Kasumi-1 (cell line): ENCODE measurements around the gene ZNRF3.
A peak's percentile ranks its signal among the peaks of the same experiment; 100 is the strongest.
"Not testable (repeated sequence)": the region's sequence is repeated elsewhere in the genome, so short reads cannot be mapped to it uniquely, and the experiment has no call there.

ENCODE experiments used
- DNase-seq, 2 experiments: peaks; one replicate each; lab custom pipeline; 2025; lab: John Stamatoyannopoulos, UW

ZNRF3 gene

GRCh38 chr22:28882878-28883656 lies at the start of gene ZNRF3:
ZNRF3 (plus strand) TSS chr22:28883572; CDS start chr22:28883767, 195 bp downstream.
- DNase-seq: peak; percentile 72 to 87

GRCh38 chr22:28835630-28836189 lies 47.7 kb upstream of the ZNRF3 start:
- DNase-seq: no peak

DNA sequence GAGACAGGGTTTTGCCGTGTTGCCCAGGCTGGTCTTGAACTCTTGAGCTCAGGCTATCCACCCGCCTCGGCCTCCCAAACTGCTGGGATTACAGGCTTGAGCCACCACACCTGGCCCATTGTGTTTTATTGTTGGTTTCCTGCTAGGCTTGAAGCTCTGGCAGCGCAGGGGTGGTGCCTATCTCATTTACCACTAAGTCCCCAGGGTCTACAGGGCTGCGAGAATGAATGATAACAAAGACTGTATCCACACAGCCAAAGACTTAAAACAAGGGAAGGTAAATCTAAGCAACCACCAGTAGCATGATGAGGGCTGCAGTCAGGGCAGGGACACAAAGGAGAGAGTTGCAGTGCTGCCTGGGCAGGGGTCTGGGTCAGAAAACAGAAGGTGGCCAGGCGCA lies 45.7 kb upstream of the ZNRF3 start:
- DNase-seq: no peak

DNA sequence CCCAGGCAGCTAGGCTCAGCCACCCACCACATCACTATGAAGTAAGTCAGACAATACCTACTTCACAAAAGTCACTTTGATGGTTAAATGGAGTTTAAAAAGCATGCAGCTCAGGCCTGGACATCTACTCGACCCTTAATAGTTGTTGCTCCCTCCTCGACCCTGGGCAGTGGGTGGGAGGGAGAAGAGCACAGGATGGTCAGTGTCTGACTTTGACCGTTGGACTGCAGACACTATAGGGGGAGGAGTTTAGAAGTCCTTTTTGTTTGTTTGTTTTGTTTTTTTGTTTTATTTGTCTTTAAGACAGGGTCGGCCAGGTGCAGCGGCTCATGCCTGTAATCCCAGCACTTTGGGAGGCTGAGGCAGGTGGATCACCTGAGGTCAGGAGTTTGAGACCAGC lies 44.4 kb upstream of the ZNRF3 start:
- no peak for DNase-seq

GRCh38 chr22:28841111-28841510 lies 42.3 kb upstream of the ZNRF3 start:
- peak; percentile 14 to 25 for DNase-seq

DNA sequence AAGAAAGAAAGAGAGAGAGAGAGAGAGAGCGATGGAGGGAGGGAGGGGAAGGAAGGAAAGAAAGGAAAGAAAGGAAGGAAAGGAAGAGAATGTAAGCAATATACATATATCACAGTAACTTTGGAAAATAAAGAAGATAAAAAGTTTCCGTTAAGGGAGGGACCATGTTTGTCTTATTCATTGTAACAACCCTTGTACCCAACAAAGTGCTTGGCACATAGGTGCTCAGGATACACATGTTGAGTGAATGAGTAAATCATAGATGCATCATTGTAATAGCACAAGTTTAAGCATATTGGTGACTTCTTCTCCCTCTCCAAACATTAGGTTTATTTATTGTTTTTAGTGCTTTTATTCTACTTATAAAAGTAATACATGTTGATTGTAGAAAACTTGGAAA lies 39.7 kb upstream of the ZNRF3 start:
- DNase-seq: no peak

DNA sequence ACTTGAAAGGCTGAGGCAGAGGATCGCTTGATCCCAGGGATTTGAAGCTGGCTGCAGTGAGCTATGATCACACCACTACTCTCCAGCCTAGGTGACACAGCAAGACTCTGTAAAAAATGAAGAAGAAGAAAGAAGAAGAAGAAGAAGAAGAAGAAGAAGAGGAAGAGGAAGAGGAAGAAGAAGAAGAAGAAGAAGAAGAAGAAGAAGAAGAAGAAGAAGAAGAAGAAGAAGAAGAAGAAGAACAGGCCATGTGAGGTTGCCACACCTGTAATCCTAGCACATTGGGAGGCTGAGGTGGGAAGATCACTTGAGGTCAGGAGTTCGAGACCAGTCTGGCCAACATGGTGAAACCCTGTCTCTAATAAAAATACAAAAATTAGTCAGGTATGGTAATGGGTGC lies 39.1 kb upstream of the ZNRF3 start:
- DNase-seq: not testable (repeated sequence)

- DNase-seq: no peak
These were observed 36.4 kb upstream of the ZNRF3 start for GRCh38 chr22:28846994-28847393.

GRCh38 chr22:28855355-28856094 lies 27.8 kb upstream of the ZNRF3 start:
- DNase-seq: peak; percentile 65 to 83

DNA sequence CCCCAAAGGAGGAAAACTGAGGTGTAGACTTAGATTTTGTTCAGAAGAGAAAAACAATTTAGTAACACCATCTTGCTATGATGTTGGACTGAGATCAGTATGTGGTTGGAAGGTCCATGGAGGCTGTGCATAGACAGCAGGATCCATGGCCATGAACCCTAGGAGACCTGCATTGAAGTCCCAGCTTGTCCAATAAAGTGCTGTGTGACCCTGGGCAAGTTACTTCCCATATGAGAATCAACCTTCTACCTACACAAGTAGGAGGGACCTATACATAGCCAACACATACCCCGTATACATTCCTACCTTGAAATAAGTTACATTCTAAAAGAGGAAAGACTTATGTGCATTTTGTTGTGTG lies 27.3 kb upstream of the ZNRF3 start:
- no peak for DNase-seq

GRCh38 chr22:28857288-28857687 lies 26.1 kb upstream of the ZNRF3 start:
- DNase-seq: no peak

DNA sequence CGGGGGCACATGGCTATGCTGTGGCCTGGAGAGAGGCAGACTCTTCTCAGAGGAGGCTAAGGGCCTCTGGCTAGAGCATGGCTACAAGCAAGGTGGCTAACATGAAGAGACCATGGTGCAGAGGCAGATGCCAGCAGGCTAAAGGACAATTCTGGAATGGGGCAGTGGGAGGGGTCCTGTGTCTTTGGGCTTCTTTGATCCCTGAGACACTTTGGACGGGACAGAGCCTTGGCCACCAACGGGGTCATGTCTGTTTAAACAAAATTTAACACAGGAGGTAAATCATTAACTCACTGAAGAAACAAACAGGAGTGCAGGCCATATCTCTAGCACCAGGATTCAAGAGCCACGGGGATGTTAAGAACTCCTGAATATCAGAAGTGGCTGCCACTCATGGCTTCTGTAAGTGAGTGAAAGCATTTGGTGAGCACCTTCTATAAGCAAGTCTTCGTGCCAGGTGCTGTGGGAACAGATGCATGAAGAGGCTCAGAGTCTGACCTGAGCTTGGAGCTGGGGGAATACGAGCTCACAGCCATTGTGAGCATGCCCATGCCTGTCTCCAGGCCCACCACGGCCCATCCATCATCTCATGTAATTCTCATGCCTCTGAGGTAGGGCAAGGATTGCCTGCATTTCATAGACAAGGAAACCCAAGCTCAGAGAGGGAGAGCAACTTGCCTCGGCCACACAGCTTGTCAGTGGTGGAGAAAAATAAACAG lies 18.3 kb upstream of the ZNRF3 start:
- no peak for DNase-seq

- no peak for DNase-seq
These were observed 16.2 kb upstream of the ZNRF3 start for GRCh38 chr22:28867191-28867590.

- peak; percentile 42 to 51 for DNase-seq
These were observed 15.0 kb upstream of the ZNRF3 start for GRCh38 chr22:28868389-28868788.

GRCh38 chr22:28869736-28870135 lies 13.6 kb upstream of the ZNRF3 start:
- DNase-seq: no peak

- no peak for DNase-seq
These were observed 10.0 kb upstream of the ZNRF3 start for GRCh38 chr22:28873183-28873963.

DNA sequence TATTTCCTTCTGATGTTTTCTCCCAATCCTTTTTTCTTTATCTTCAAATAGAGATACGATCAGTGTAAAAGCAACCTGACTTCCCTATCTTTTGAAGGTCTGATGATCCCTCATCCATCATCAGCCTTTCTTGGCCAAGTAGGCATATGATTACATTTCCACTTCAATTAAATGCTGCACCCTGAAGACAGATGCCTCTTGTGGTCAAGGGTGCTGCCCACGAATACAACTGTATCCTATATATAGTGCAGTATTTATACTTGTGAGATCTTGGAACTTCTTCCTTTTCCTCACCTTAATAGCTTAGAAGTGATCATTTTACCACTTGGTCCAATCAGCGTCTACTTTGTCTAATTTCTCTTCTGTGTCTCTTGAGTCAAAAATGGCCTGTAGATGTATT lies 9.3 kb upstream of the ZNRF3 start:
- DNase-seq: no peak

GRCh38 chr22:28874811-28875320 lies 8.5 kb upstream of the ZNRF3 start:
- DNase-seq: no peak

- peak; percentile 53 to 65 for DNase-seq
These were observed 861 bp upstream of the ZNRF3 start for GRCh38 chr22:28882545-28882877.

DNA sequence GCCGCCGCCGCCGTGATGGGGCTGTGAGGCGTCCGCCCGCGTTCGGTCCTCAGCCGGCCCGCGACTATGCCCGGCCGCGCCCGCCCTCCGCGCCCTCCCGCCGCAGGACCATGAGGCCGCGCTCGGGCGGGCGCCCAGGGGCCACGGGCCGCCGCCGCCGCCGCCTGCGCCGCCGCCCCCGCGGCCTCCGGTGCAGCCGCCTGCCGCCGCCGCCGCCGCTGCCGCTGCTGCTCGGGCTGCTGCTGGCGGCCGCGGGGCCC lies 215 bp downstream of the ZNRF3 start:
- DNase-seq: no peak

DNA sequence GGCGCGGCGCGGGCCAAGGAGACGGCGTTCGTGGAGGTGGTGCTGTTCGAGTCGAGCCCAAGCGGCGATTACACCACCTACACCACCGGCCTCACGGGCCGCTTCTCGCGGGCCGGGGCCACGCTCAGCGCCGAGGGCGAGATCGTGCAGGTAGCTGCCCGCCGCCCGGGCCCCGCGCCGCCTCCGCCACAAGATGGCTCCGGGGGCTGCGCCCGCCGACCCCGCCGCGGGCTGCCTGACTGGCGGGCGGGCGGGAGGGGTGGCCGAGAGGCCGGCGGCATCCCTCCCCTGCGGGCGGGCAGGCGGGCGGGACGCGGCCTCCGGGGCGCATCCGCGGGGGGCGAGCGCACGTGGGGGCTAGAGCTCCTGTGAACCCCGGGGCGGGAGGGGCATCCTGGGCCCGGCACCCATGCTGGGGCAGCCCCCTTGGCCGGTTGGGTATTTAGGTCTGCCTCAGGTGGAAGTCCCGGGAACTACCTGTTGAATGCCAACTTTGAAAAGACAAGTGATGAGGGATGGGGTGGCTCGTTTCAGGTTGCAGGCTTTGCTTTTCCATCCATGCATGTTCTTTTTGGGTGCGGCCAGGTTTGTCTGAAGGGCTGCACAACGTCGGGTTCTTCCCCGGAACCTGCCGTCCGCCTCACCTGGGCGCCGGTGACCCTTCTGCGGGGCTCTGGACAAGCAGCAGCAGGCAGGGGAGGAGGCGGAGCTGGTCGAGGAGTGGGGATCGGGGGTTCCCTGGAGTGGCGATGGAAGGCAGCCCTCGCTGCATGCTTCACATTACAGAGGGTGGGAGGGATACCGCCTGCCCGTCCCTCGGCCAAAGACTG lies 760 bp downstream of the ZNRF3 start:
- peak in 1 of 2 experiments; percentile 22 for DNase-seq
